GM18498 (cell line): Measurements from ENCODE around the gene PRPF40A.

Experiments used
- ATAC-seq: cut with Tn5 transposase; IDR thresholded peaks from one replicate; pipeline ENCODE4 v1.9.1; 2021; ENCODE audit warnings: mild to moderate bottlenecking, moderate library complexity; ENCODE audit not compliant: unreplicated experiment

Gene PRPF40A

GRCh38 chr2:152622219-152622618 is 95.0 kb downstream of the PRPF40A start:
- ATAC-seq: no peak

GRCh38 chr2:152620985-152621384 is 96.3 kb downstream of the PRPF40A start:
- no peak for ATAC-seq

- no peak for ATAC-seq
These were observed 97.1 kb downstream of the PRPF40A start for GRCh38 chr2:152620208-152620607.

- ATAC-seq: no peak
These were observed 99.1 kb downstream of the PRPF40A start for GRCh38 chr2:152618193-152618564.

- no peak for ATAC-seq
These were observed 99.6 kb downstream of the PRPF40A start for GRCh38 chr2:152617456-152618192.

DNA sequence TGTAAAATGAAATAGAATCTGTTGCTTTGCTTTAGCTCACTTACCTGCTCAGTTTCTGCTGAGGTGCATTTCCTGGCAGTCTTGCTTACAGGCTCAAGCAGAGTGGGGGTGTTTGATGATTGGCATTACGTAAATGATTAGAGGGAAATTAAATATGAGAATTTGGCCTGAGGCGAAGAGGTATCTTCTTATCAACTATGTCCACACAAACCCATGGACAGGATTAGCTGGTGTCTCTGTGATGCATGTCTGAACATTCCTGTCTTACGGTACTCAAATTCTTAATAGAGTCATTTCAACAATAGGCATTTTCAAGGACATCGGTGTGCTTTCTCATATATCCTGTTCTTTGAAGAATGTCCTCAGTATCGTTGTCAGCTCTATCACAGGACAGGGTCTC is 102.1 kb downstream of the PRPF40A start:
- no peak for ATAC-seq

- no peak for ATAC-seq
These were observed 104.0 kb downstream of the PRPF40A start for GRCh38 chr2:152613235-152613634.

GRCh38 chr2:152611458-152612231 is 105.6 kb downstream of the PRPF40A start:
- ATAC-seq: peak; percentile 83

DNA sequence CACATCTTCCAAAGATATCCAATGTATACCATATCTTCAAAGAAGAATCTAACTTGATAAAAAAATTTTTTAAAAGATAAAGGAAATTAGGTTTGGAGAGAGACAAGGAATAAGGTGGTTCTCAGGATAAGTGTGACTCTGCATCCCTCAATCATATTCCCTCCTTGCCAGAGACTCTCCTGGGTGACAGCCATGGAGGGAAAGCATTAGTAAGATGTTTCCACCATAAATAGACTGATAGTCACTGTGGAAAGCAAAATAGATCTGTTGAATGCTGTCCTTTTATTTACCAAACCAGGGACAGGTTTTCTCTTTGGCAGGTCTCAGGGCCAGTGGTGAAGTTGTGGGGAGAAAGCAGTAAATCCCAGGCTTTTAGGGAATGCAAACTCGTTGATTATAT is 107.6 kb downstream of the PRPF40A start:
- no peak for ATAC-seq

- ATAC-seq: no peak
These were observed 108.1 kb downstream of the PRPF40A start for GRCh38 chr2:152609154-152609553.

GRCh38 chr2:152607793-152608300 is 109.4 kb downstream of the PRPF40A start:
- ATAC-seq: no peak

GRCh38 chr2:152606941-152607340 is 110.3 kb downstream of the PRPF40A start:
- ATAC-seq: no peak

DNA sequence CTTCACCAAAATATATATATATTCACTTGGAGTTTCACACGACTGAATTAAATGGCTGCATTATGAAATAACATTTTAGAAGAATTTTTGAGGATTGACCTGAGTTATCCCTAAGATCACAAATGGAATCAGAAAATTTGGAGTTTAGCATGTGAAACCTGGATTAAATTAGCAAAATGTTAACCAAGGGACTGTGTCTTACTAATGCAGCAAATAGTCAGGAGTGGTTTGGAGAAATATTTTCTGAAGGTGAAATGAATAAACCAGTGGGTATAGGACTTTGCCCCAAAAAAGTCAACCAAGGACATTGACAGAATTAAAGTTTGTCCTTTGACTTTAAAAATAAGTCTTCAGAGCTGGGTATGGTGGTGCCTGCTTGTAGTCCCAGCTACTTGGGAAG is 111.2 kb downstream of the PRPF40A start:
- ATAC-seq: no peak

DNA sequence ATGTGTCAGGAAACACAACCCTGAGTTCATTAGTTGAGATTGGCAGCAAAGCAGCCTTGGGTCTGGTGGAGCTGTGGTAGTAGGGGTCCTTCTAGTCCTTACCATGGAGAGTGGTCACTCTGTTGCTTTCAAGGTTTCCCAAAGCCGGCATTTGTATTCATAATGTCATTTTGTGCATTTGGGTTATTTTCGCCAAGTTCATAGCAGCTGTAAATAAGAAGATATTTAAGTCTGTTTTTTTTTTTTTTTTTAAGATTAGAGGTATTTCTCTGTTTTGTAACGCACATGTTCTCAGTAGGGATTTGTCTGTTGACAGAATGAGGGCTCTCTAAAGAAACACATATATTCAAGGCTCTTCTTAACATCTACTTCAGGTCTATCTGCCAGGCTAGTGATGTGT is 114.1 kb downstream of the PRPF40A start:
- ATAC-seq: no peak

DNA sequence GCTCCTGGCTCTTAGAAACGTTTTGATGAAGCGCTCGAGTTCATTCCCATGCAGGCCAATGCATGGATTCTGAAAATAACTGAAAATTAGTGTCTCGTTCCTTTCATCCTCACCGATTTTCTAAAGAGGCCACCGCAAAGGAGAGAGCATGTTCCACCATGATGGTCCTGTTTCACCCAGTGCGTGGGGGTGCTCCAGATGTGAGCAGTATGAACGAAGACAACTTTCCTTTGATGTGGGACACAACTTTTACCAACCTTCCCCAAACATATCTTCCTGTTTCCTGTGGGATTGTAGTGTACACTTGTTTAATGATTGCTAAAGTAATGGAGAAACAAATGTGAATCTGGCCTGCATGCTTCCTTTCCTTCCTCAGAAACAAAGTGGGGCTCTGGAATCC is 114.5 kb downstream of the PRPF40A start:
- no peak for ATAC-seq
